OCI-M1 (cell line): Measurements from ENCODE around the gene KLF7.

Experiments
- DNase-seq: peaks from one replicate; lab custom pipeline; 2025; lab: John Stamatoyannopoulos, UW

The KLF7 gene

GRCh38 chr2:207167099-207167923, 1.6 kb upstream of the KLF7 start:
- peak; percentile 40 for DNase-seq

- DNase-seq: peak; percentile 45
Observed at GRCh38 chr2:207166349-207167098, 776 bp upstream of the KLF7 start.

GRCh38 chr2:207166039-207166348, 246 bp upstream of the KLF7 start:
- DNase-seq: peak; percentile 86

GRCh38 chr2:207164006-207164831, 1.5 kb downstream of the KLF7 start:
- no peak for DNase-seq

- DNase-seq: no peak
Observed at GRCh38 chr2:207163756-207164005, 2.1 kb downstream of the KLF7 start.

- peak; percentile 9 for DNase-seq
Observed at GRCh38 chr2:207163053-207163755, 2.5 kb downstream of the KLF7 start.

- no peak for DNase-seq
Observed at GRCh38 chr2:207162316-207162715, 3.4 kb downstream of the KLF7 start.

GRCh38 chr2:207161247-207162123, 4.3 kb downstream of the KLF7 start:
- no peak for DNase-seq

- DNase-seq: peak; percentile 13
Observed at GRCh38 chr2:207160115-207160514, 5.6 kb downstream of the KLF7 start.

GRCh38 chr2:207159002-207159401, 6.7 kb downstream of the KLF7 start:
- DNase-seq: no peak

GRCh38 chr2:207157731-207158130, 8.0 kb downstream of the KLF7 start:
- DNase-seq: no peak

GRCh38 chr2:207157162-207157481, 8.6 kb downstream of the KLF7 start:
- no peak for DNase-seq

GRCh38 chr2:207156451-207157161, 9.1 kb downstream of the KLF7 start:
- DNase-seq: no peak

GRCh38 chr2:207155516-207156444, 10.0 kb downstream of the KLF7 start:
- DNase-seq: no peak

- no peak for DNase-seq
Observed at GRCh38 chr2:207154556-207155510, 10.9 kb downstream of the KLF7 start.

GRCh38 chr2:207153266-207153975, 12.3 kb downstream of the KLF7 start:
- DNase-seq: no peak

GRCh38 chr2:207151048-207151447, 14.7 kb downstream of the KLF7 start:
- DNase-seq: no peak

- no peak for DNase-seq
Observed at GRCh38 chr2:207150284-207150683, 15.5 kb downstream of the KLF7 start.
